Kidney (tissue), 14 donors: ENCODE results near the gene GLCE. TPM values are rescaled to one million over a fixed set of nuclear protein-coding genes. Genes with fewer than 3 reads are reported as not detected.
"Not testable (repeated sequence)": the region's sequence is repeated elsewhere in the genome, so short reads cannot be mapped to it uniquely, and the experiment has no call there.

Source experiments
- DNase-seq, 5 donors: peaks; one replicate each; pipeline ENCODE4 v3.0.0-alpha.2; 2013 to 2020
- FAIRE-seq: peaks from 2 replicates; lab custom pipeline; 2012; peaks lifted over from hg19 to GRCh38; lab: Jason Lieb, UNC
- H3K27ac ChIP-seq, 2 donors: one replicate each; pipeline ENCODE4 v1.7.0; 2013; ENCODE audit warnings: low read depth in 2 of 2, low read length in 2 of 2, inconsistent platforms in 1 of 2
- H3K27me3 ChIP-seq: one replicate; pipeline ENCODE4 v1.7.1; 2013; ENCODE audit warnings: low read length, inconsistent platforms; ENCODE audit not compliant: control insufficient read depth, insufficient read depth
- H3K36me3 ChIP-seq, 3 donors: one replicate each; pipeline versions ENCODE4 v1.7.0 to v1.7.1; 2013; ENCODE audit warnings: low read length in 3 of 3, control low read depth in 1 of 3, inconsistent platforms in 1 of 3; ENCODE audit not compliant: insufficient read depth in 3 of 3, control insufficient read depth in 2 of 3
- H3K4me1 ChIP-seq, 3 donors: one replicate each; pipeline versions ENCODE4 v1.7.0 to v1.7.1; 2013; ENCODE audit warnings: low read length in 3 of 3, inconsistent platforms in 1 of 3, low read depth in 1 of 3; ENCODE audit not compliant: control insufficient read depth in 2 of 3, insufficient read depth in 2 of 3
- H3K4me3 ChIP-seq, 3 donors: one replicate each; pipeline versions ENCODE4 v1.7.0 to v1.8.1; 2013; ENCODE audit warnings: low read length in 3 of 3, control low read depth in 1 of 3, inconsistent platforms in 1 of 3
- H3K9ac ChIP-seq, 3 donors: one replicate each; pipeline versions ENCODE4 v1.7.0 to v1.7.1; 2013; ENCODE audit warnings: low read length in 3 of 3, control low read depth in 1 of 3, inconsistent platforms in 1 of 3
- H3K9me3 ChIP-seq, 3 donors: one replicate each; pipeline versions ENCODE4 v1.7.0 to v1.7.1; 2013; ENCODE audit warnings: low read length in 3 of 3, control low read depth in 1 of 3, inconsistent platforms in 1 of 3; ENCODE audit not compliant: control insufficient read depth in 2 of 3, insufficient read depth in 1 of 3
- intact Hi-C: fragments of 100-400 bp; cut with DNase I; formaldehyde crosslinking; loops from one replicate; pipeline ENCODE4 v1.11.1; 2022
- polyA plus RNA-seq: library from polyadenylated mRNA; stranded (reverse); fragments of 350-450 nt; fragmentation: Illumina TruSeq; extraction: RNeasy Lipid Tissue Mini Kit (QIAGEN cat#74804); gene quantifications from one replicate; pipeline ENCODE4 v1.2.3, GENCODE V29; 2014; ENCODE audit warnings: low read depth, low replicate concordance; ENCODE audit not compliant: insufficient read depth
- total RNA-seq: library from RNA; stranded (reverse); fragmentation: NEBNext Ultra II Directional; extraction: Animal tissue kit (Norgen Biotek cat#: 25700); gene quantifications from one replicate; pipeline ENCODE4 v1.2.1, GENCODE V29; 2021
- TF ChIP-seq, protein P1 (sequence below): IDR thresholded peaks from 3 replicates; pipeline ENCODE4 v1.5.1; 2012; ENCODE audit warnings: mild to moderate bottlenecking, moderate library complexity, borderline replicate concordance; ENCODE audit not compliant: insufficient read depth; ENCODE audit errors: extremely low read depth
- donor health status: control.
- donor health status: control.
- donor health status: control.
- donor health status: control.
- donor health status: control.
- donor health status: DM: yes; HTN: yes; CAD: no.
- donor health status: Normal renal cell carcinoma (clear cell type).

The GLCE gene
- total and polyA plus RNA-seq, 2 donors from 2014 or later: 14.9 to 18.0 TPM

DNA sequence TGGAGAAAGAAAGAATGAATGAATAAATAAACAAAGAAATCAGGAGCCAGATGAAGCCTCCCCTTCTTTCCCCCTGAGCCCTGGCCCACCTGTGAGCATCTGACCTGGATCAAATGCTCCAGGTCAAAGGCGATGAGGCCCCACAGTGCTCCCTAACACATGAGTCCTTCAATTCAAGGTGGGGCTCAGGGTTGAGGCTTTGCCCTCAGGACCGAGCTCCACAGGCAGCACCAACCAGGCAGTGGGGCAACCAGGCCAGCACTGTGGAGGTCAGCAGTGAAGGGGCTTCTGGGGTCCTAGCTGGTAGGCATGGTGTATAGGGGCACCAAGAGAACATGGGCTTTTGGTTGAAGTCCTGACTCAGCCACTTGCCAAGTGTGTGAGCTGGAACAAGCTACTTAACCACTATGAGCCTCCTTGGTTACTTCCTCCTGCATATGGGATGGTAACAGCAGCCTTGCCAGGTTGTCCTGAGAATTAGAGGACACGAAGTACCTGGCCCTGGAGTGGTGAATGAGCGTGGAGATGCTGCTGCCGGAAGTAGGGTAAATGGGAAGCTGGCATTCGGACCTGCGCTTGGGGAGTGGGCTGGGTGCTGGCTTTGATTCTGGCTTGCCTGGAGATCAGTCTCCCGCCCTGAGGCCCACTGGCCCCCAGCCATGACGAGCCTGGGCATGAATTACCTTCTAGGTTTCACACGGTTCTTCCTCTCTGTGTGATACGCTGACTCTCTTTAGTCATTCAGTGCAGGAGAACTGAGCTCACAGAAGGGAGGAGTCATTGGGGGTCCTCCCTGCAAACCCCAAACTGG, 128.3 kb downstream of the GLCE start:
- Histone ChIP-seq H3K9ac (no peak overlapping the region), H3K27ac (peak overlapping the region; percentile 0 to 52), H3K36me3 (no peaks in the 10 kb centered on the region), H3K9me3 (no peaks in the 10 kb centered on the region), H3K4me3 (no peak overlapping the region), H3K4me1 (peaks cover 0 to 25% (median 0%) of the 10 kb centered on the region in 3 donors), H3K27me3 (no peaks in the 10 kb centered on the region)
- no peak for DNase-seq
- TF ChIP-seq, protein P1, sequence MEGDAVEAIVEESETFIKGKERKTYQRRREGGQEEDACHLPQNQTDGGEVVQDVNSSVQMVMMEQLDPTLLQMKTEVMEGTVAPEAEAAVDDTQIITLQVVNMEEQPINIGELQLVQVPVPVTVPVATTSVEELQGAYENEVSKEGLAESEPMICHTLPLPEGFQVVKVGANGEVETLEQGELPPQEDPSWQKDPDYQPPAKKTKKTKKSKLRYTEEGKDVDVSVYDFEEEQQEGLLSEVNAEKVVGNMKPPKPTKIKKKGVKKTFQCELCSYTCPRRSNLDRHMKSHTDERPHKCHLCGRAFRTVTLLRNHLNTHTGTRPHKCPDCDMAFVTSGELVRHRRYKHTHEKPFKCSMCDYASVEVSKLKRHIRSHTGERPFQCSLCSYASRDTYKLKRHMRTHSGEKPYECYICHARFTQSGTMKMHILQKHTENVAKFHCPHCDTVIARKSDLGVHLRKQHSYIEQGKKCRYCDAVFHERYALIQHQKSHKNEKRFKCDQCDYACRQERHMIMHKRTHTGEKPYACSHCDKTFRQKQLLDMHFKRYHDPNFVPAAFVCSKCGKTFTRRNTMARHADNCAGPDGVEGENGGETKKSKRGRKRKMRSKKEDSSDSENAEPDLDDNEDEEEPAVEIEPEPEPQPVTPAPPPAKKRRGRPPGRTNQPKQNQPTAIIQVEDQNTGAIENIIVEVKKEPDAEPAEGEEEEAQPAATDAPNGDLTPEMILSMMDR: no peak
- FAIRE-seq: no peak
- intact Hi-C loops: no loop called here

DNA sequence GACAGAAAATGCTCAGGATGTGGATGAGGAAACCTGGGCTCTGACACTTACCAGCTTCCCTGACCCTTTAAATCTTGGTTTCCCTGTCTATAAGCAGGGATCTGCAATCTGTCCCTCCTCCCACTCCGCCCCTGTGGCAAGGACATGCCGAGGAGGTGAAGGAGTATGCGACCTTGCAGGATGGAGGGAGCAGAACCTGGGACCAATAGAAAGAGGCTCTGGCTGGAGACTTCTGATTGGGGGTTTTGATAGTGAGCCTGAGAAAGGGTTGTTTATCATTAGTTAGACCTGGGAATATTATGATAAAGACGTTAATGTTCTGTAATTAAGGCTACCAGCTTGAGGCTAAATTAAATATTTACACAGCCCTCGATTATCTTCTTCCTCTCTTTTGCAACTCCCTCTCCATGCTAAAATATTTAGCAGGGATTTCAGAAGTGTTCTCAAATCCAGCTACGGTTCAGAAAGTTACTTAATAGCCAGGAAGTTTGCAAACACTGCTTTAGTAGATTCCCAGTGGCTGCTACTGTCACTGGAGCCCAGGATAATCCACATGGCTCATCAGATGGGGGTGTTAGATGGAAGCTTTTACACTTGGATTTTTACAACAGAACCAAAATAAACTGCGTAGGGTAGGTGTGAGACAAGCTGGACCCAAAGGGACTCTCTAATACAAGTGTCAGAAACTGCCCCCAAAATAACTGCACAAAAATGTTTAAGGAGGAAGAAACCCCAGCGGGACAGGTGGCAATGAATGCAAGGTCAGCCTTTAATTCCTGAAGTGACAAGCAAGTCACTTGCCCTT, 129.1 kb downstream of the GLCE start:
- H3K36me3 ChIP-seq: no peaks in the 10 kb centered on the region
- peaks cover 0 to 27% (median 0%) of the 10 kb centered on the region in 3 donors for H3K4me1 ChIP-seq
- FAIRE-seq (no peak), DNase-seq (no peak)
- H3K27ac ChIP-seq: peak overlapping the region; percentile 0 to 52
- H3K9me3 ChIP-seq: no peaks in the 10 kb centered on the region
- no peaks in the 10 kb centered on the region for H3K27me3 ChIP-seq
- intact Hi-C loops: no loop called here
- H3K9ac ChIP-seq: no peak overlapping the region
- H3K4me3 ChIP-seq: no peak overlapping the region
- TF ChIP-seq, protein P1: no peak

DNA sequence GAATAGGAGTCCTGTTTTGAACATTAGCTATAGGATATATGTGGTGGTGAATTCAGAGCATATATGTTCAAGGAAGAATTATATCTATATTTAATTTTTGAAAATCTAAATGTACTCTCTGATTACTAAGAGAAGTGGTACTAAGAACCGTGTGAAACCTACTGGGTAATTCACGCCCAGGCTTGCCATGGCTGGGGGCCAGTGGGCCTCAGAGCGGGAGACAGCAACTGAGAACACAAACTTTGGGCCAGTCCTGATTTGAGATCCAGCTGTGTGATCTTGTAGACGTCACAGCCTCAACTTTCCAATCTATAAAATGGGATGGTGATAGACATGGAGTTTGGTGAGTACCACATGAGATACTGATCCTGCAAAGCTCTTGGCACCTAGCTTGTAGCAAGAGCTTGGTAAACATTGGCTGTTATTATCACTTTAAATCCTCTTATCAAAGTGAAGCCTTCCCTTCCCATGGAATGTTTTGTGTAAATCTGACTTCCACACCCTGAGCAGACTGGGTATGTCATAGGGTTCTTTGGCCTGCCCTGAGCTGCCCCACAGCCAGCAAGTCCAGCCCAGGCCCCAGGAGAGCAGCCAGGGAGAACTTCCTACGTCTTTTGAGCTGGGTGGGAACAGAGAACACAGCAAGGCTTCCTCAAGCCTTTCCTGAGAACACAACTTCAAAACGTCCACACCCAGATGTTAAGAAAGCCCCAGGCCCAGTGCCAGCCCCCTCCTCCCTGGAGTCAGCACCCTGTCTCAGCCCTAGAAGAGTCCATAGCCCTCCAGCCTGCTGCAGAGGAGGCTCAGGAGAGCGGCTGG, 130.1 kb downstream of the GLCE start:
- H3K27ac ChIP-seq: peak overlapping the region; percentile 29 to 52
- H3K4me1 ChIP-seq: peaks cover 0 to 35% (median 0%) of the 10 kb centered on the region in 3 donors
- no peaks in the 10 kb centered on the region for H3K9me3 ChIP-seq
- peak overlapping the region in 1 of 3 donors; percentile 24 for H3K9ac ChIP-seq
- no peaks in the 10 kb centered on the region for H3K36me3 ChIP-seq
- no peak for FAIRE-seq
- no peaks in the 10 kb centered on the region for H3K27me3 ChIP-seq
- intact Hi-C loops: no loop called here
- TF ChIP-seq, protein P1: no peak
- no peak for DNase-seq
- H3K4me3 ChIP-seq: no peak overlapping the region

DNA sequence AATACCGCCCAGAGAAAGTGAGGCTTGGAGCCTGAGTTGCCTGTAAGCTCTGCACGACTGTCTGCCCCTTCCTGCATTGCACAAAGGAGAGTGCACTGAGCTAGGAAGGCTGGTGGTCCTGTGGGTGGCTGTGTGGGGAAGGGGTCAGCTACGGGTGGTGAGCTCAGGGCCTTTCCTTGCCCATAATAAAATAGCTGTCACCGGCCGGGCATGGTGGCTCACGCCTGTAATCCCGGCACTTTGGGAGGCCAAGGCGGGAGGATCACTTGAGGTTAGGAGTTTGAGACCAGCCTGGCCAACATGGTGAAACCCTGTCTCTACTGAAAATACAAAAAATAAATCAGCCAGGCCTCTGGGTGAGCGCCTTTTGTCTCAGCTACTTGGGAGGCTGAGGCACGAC, 131.2 kb downstream of the GLCE start:
- H3K27ac ChIP-seq, FAIRE-seq, intact Hi-C loops: not testable (repeated sequence)

More for the DNA sequence above, 131.2 kb downstream of the GLCE start:
- peaks cover 0 to 45% (median 0%) of the 10 kb centered on the region in 3 donors for H3K4me1 ChIP-seq
- DNase-seq, H3K4me3 ChIP-seq, H3K27me3 ChIP-seq, H3K36me3 ChIP-seq, H3K9ac ChIP-seq, H3K9me3 ChIP-seq: not testable (repeated sequence)
